NCI-H146 (cell line): Measurements from ENCODE around the gene MSRB2.

Experiments used
- DNase-seq: peaks from one replicate; lab custom pipeline; 2025; lab: John Stamatoyannopoulos, UW

Gene MSRB2

GRCh38 chr10:23111517-23112286, 16.3 kb downstream of the MSRB2 start:
- no peak for DNase-seq

DNA sequence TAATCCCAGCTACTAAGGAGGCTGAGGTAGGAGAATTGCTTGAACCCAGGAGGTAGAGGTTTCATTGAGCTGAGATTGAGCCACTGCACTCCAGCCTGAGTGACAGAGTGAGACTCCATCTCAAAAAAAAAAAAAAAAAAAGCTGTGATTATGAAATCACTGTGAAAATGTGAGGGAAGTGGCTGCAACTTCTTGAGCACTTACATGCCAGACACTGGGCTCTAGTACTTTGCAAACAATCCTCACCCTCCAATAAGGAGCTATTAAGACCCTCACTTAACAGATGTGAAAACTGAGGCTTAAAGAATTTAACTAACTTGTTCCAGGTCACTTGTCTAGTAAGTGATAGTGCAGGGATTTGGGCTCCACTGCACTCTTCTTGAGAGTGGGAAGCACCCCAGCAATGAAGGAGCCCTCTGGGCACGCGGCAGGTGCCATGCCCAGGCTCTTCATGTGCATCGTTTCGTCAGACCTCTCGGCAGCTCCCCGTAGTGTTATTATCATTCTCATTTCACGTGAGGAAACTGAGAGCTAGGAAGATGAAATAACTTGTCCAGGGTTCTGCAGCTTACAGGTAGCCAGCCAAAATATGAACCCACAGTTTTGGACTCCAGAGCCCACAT, 19.0 kb downstream of the MSRB2 start:
- no peak for DNase-seq

GRCh38 chr10:23116486-23117205, 21.3 kb downstream of the MSRB2 start:
- no peak for DNase-seq

DNA sequence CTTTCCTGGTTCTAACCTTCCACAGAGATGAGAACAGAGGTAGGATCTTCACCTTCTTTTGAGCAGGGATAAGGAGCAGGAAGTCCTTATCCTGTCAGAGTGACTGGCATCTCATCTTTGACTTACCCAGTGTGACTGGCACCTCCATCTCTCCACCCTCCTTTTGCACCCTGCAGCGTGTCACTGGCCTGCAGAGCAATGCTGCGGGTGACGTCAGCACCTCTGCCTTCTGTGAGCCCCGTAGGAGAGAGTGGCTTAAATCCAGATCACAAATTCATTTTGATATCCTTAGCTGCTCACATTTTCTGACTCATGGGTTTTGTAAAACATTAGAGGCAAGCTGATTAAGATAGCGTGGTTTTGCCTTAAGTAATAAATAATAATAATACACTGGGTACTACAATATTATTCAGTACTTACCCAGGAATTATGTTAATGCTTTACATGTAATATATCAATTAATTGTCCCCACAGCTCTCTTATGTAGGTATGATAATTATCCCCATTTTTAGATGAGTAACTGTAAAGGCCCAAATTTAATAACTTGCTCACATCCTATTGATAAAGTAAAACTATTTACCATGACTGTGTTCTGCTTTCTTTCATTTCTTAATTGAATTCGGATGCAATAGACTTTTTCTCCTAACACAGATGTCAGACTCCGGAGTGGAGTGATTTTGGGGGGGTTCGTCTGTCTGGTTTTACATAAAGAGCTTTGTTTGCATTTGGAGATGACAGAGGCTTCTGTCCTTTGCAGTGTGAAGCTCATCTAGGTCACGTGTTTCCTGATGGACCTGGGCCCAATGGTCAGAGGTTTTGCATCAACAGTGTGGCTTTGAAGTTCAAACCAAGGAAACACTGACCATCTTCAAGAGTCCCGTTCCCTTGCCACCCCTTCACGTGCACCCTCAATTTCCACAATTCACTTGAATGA, 24.9 kb downstream of the MSRB2 start:
- DNase-seq, result no peak

- DNase-seq, result no peak
Observed at GRCh38 chr10:23121135-23121534, 25.8 kb downstream of the MSRB2 start.

DNA sequence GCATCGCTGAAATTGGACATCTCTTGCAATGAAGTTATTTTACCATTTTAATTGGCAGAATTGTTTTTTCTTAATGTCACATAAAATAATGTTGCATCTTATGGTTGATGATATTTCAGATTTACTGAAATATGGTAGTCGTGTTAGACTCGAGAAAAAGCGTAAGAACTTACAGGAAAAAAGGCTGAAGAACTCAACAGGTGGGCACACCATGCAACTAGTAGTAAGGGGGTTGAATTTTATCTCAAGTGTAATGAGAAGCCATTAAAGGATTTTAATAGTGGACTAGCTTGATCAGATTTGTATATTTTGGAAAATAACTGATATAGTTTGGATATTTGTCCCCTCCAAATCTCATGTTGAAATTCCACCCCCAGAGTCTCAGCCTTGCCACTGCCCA, 41.1 kb downstream of the MSRB2 start:
- DNase-seq, result no peak

DNA sequence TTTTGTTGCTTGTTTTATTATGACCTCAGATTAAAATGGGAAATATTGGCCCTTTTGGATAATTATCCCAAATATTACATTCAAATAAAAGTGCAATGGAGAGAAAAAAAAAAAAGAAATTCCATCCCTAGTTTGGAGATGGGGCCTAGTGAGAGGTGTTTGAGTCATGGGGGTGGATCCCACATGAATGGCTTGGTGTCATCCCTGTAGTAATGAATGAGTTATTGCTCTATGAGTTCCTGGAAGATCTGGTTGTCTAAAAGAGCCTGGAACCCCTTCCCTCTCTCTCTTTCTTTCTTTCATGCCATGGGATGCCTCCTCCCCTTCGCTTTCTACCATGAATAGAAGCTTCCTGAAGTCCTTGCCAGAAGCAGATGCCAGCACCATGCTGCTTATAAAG, 44.3 kb downstream of the MSRB2 start:
- DNase-seq, result no peak

DNA sequence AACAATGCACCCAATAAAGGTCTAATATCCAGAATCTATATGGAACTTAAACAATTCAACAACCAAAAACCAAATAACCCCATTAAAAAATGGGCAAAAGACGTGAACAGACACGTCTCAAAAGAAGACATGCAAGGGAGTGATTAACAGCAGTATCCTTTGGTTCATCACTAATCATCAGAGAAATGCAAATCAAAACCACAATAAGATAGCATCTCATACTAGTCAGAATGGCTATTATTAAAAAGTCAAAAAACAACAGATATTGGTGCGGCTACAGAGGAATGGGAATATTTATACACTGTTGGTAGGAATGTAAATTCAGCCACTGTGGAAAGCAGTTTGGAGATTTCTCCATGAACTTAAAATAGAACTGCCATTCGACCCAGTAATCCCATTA, 46.6 kb downstream of the MSRB2 start:
- DNase-seq, result no peak

DNA sequence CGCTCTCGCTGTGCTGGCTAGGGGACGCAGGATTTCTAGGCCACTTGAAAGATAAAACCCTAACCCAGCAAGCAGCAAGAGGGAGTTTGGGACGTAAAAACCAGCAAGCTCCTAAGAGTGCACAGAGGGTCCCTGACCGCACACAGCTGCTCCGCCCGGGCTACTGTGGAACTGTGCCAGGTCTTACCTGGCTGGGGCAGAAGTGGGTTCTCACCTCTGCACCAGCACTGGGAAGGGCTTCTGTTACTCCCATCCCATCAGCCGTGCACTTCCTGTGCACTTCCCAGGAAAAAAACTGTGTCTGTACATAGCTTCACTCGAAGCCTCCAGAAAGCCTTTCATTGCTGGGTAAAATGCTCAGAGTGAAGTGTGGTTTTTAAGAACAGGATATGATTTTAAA, 50.9 kb downstream of the MSRB2 start:
- DNase-seq, result peak; percentile 43

GRCh38 chr10:23147035-23147434, 51.7 kb downstream of the MSRB2 start:
- no peak for DNase-seq

- no peak for DNase-seq
Observed at GRCh38 chr10:23148214-23148613, 52.8 kb downstream of the MSRB2 start.

- no peak for DNase-seq
Observed at GRCh38 chr10:23150091-23150490, 54.7 kb downstream of the MSRB2 start.

- no peak for DNase-seq
Observed at GRCh38 chr10:23150610-23151009, 55.2 kb downstream of the MSRB2 start.

- DNase-seq, result no peak
Observed at GRCh38 chr10:23151071-23151470, 55.7 kb downstream of the MSRB2 start.

GRCh38 chr10:23155169-23155568, 59.8 kb downstream of the MSRB2 start:
- DNase-seq, result no peak

GRCh38 chr10:23156447-23157150, 61.2 kb downstream of the MSRB2 start:
- no peak for DNase-seq

GRCh38 chr10:23157239-23157681, 61.9 kb downstream of the MSRB2 start:
- DNase-seq, result no peak

- DNase-seq, result peak; percentile 55
Observed at GRCh38 chr10:23157691-23158369, 62.5 kb downstream of the MSRB2 start.

GRCh38 chr10:23158370-23158769, 63.0 kb downstream of the MSRB2 start:
- peak; percentile 69 for DNase-seq

- no peak for DNase-seq
Observed at GRCh38 chr10:23171232-23171876, 76.0 kb downstream of the MSRB2 start.
